NB4 (cell line): ENCODE results near the gene PHRF1.

Experiments used
- CTCF ChIP-seq: IDR thresholded peaks from one replicate; pipeline ENCODE4 v1.5.1; 2012; ENCODE audit warnings: low read depth, low read length
- MAX ChIP-seq: IDR thresholded peaks from 2 replicates; pipeline ENCODE4 v1.6.1; 2011; ENCODE audit warnings: low read depth, low read length
- POLR2A ChIP-seq: IDR thresholded peaks from 2 replicates; pipeline ENCODE4 v1.6.1; 2011; ENCODE audit warnings: mild to moderate bottlenecking; ENCODE audit not compliant: insufficient read length; ENCODE audit errors: extremely low read depth

- TF ChIP-seq CTCF: no peak
- no peak for TF ChIP-seq POLR2A
- no peak for TF ChIP-seq MAX
Observed at GRCh38 chr11:551131-551530, 25.1 kb upstream of the PHRF1 start.
